Keratinocyte (primary cell): ENCODE measurements around the gene SOWAHB.

Experiments
- EZH2 ChIP-seq: IDR thresholded peaks from one replicate; pipeline ENCODE4 v1.6.1; 2012; ENCODE audit warnings: inconsistent platforms, mild to moderate bottlenecking, low read length, moderate library complexity
- TF ChIP-seq, protein P1 (sequence below), 3 experiments: IDR thresholded peaks in 1 of 3; conservative IDR thresholded peaks in 1 of 3; optimal IDR thresholded peaks in 1 of 3; 2 replicates in 2 of 3; 3 replicates in 1 of 3; pipeline versions ENCODE3 to v1.5.1; 2011; ENCODE audit warnings: low read length in 3 of 3, mild to moderate bottlenecking in 3 of 3, moderate library complexity in 2 of 3, control low read depth in 1 of 3, inconsistent platforms in 1 of 3; ENCODE audit not compliant: insufficient read depth in 2 of 3; ENCODE audit errors: extremely low read depth in 1 of 3

- TF ChIP-seq, protein P1, sequence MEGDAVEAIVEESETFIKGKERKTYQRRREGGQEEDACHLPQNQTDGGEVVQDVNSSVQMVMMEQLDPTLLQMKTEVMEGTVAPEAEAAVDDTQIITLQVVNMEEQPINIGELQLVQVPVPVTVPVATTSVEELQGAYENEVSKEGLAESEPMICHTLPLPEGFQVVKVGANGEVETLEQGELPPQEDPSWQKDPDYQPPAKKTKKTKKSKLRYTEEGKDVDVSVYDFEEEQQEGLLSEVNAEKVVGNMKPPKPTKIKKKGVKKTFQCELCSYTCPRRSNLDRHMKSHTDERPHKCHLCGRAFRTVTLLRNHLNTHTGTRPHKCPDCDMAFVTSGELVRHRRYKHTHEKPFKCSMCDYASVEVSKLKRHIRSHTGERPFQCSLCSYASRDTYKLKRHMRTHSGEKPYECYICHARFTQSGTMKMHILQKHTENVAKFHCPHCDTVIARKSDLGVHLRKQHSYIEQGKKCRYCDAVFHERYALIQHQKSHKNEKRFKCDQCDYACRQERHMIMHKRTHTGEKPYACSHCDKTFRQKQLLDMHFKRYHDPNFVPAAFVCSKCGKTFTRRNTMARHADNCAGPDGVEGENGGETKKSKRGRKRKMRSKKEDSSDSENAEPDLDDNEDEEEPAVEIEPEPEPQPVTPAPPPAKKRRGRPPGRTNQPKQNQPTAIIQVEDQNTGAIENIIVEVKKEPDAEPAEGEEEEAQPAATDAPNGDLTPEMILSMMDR (optimal IDR thresholded peaks at IDR 0.05 in 1 of 3, IDR thresholded peaks at IDR 0.05 in 1 of 3, conservative IDR thresholded peaks at IDR 0.05 in 1 of 3; ENCODE audit: extremely low read depth in 1 of 3, insufficient read depth in 2 of 3, low read length in 3 of 3) = no peak
- no peak for TF ChIP-seq EZH2
These were observed 11.7 kb downstream of the SOWAHB start for GRCh38 chr4:76886214-76886613.
